ENCODE results near the gene SYT15.

DNA sequence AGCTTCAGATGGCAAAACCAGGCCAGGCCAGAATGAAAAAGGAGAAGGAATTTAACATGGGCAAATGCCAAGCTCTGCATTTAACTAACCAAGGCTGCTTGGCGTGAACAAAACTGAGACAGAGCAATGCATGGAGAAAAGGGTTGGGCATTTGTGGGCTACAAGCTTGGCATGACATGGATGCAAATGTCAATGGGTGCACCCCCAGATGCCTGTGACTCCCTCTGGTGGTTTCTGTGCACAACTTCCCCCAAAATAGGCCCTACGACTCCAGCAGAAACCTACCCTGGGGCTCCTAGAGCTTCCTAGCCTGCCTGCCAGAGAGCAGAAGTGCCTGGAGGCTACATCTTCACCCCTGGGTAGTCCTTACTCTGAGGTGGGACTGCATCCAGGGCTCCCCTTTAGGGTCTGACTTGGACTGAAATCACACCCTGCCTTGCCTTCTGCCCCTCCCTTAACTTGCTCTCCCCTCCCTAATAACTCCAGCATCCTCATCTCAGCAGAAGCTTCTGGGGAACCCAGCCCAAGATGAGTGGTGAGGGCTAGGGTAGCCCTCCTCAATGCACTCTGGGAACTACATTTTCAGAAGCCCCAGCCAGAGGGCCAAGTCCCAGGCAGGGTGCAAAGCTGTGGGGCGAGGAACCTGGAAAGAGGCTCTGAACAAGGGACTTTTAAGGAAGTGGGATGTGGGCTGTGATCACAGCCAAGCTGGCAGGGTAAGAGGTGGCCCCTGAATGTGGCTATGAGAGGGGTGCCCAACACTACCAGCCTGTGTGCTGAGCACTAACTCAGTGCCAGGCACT is 33.7 kb upstream of the SYT15 start:
- TF ChIP-seq, protein P1, sequence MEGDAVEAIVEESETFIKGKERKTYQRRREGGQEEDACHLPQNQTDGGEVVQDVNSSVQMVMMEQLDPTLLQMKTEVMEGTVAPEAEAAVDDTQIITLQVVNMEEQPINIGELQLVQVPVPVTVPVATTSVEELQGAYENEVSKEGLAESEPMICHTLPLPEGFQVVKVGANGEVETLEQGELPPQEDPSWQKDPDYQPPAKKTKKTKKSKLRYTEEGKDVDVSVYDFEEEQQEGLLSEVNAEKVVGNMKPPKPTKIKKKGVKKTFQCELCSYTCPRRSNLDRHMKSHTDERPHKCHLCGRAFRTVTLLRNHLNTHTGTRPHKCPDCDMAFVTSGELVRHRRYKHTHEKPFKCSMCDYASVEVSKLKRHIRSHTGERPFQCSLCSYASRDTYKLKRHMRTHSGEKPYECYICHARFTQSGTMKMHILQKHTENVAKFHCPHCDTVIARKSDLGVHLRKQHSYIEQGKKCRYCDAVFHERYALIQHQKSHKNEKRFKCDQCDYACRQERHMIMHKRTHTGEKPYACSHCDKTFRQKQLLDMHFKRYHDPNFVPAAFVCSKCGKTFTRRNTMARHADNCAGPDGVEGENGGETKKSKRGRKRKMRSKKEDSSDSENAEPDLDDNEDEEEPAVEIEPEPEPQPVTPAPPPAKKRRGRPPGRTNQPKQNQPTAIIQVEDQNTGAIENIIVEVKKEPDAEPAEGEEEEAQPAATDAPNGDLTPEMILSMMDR (conservative IDR thresholded peaks at IDR 0.05; ENCODE audit: low read depth, low read length) = peak; percentile 48
- TF ChIP-seq NFE2L2 (IDR thresholded peaks at IDR 0.05; ENCODE audit: low read depth, low read length) (no peak), POLR2A (IDR thresholded peaks at IDR 0.05; ENCODE audit: low read depth, low read length) (no peak), ELK1 (IDR thresholded peaks at IDR 0.05; ENCODE audit: borderline replicate concordance, low read depth, low read length) (no peak), BHLHE40 (IDR thresholded peaks at IDR 0.05; ENCODE audit: low read depth, low read length) (no peak), CEBPB (IDR thresholded peaks at IDR 0.05; ENCODE audit: low read depth, low read length) (no peak), MAFK (IDR thresholded peaks at IDR 0.05; ENCODE audit: low read depth, low read length) (no peak), MXI1 (IDR thresholded peaks at IDR 0.05; ENCODE audit: borderline replicate concordance, low read depth, low read length) (no peak), RFX5 (IDR thresholded peaks at IDR 0.05; ENCODE audit: low read depth, low read length) (no peak), RAD21 (IDR thresholded peaks at IDR 0.05; ENCODE audit: low read length) (peak; percentile 49), SMC3 (IDR thresholded peaks at IDR 0.05; ENCODE audit: low read depth, low read length) (peak; percentile 57), RCOR1 (IDR thresholded peaks at IDR 0.05; ENCODE audit: insufficient replicate concordance, low read length) (no peak)

All from IMR-90 (cell line).